Keratinocyte (primary cell): ENCODE measurements around the gene SH3GLB2. TPM values are rescaled to one million over a fixed set of nuclear protein-coding genes. Genes with fewer than 3 reads are reported as not detected.

Experiments
- DNase-seq: peaks from one replicate; pipeline ENCODE4 v3.0.0-alpha.2; 2011; ENCODE audit warnings: low read depth, missing footprints, low spot score
- FAIRE-seq: peaks from 2 replicates; lab custom pipeline; 2011; peaks lifted over from hg19 to GRCh38; lab: Jason Lieb, UNC
- H2AFZ ChIP-seq: 2 replicates; pipeline ENCODE4 v1.6.0; 2012; ENCODE audit warnings: low read length, control low read depth, inconsistent platforms; ENCODE audit not compliant: control insufficient read depth
- H3K27ac ChIP-seq: 2 replicates; pipeline ENCODE4 v1.5.1; 2011; ENCODE audit warnings: low read length; ENCODE audit not compliant: control insufficient read depth, insufficient read depth
- H3K27me3 ChIP-seq: 3 replicates; pipeline ENCODE4 v1.6.0; 2011; ENCODE audit warnings: low read length; ENCODE audit not compliant: control insufficient read depth, insufficient read depth; ENCODE audit errors: extremely low read depth
- H3K36me3 ChIP-seq, 2 experiments: 2 replicates in 1 of 2; 3 replicates in 1 of 2; pipeline ENCODE4 v1.5.1; 2011; ENCODE audit warnings: low read length in 2 of 2, mild to moderate bottlenecking in 1 of 2; ENCODE audit not compliant: control insufficient read depth in 2 of 2, insufficient read depth in 2 of 2; ENCODE audit errors: extremely low read depth in 1 of 2
- H3K4me1 ChIP-seq: 3 replicates; pipeline ENCODE4 v1.5.1; 2011; ENCODE audit warnings: low read length; ENCODE audit not compliant: control insufficient read depth, insufficient read depth; ENCODE audit errors: extremely low read depth
- H3K4me2 ChIP-seq: 3 replicates; pipeline ENCODE4 v1.6.0; 2011; ENCODE audit warnings: low read depth, low read length; ENCODE audit not compliant: control insufficient read depth, insufficient read depth; ENCODE audit errors: extremely low read depth
- H3K4me3 ChIP-seq, 3 experiments: fragments of 200-600 bp in 1 of 3; sonication (generic) in 1 of 3; 2 replicates in 2 of 3; 3 replicates in 1 of 3; pipeline ENCODE4 v1.5.1; 2011 to 2016; ENCODE audit warnings: low read length in 3 of 3, mild to moderate bottlenecking in 3 of 3, control low read depth in 2 of 3, inconsistent platforms in 1 of 3, low read depth in 1 of 3, mixed read lengths in 1 of 3, mixed run types in 1 of 3, moderate library complexity in 1 of 3; ENCODE audit not compliant: control insufficient read depth in 2 of 3, insufficient read depth in 2 of 3; ENCODE audit errors: extremely low read depth in 1 of 3
- H3K79me2 ChIP-seq: 2 replicates; pipeline ENCODE4 v1.6.0; 2012; ENCODE audit warnings: low read length; ENCODE audit not compliant: control insufficient read depth, insufficient read depth
- H3K9ac ChIP-seq: 3 replicates; pipeline ENCODE4 v1.6.0; 2011; ENCODE audit warnings: low read length; ENCODE audit not compliant: control insufficient read depth, insufficient read depth; ENCODE audit errors: extremely low read depth
- H3K9me1 ChIP-seq: 3 replicates; pipeline ENCODE4 v1.6.0; 2011; ENCODE audit warnings: low read length; ENCODE audit not compliant: control insufficient read depth, insufficient read depth; ENCODE audit errors: extremely low read depth
- H3K9me3 ChIP-seq: 2 replicates; pipeline ENCODE4 v1.5.1; 2012; ENCODE audit warnings: low read depth, low read length; ENCODE audit not compliant: control insufficient read depth
- H4K20me1 ChIP-seq: 3 replicates; pipeline ENCODE4 v1.6.0; 2011; ENCODE audit warnings: low read length; ENCODE audit not compliant: control insufficient read depth, insufficient read depth; ENCODE audit errors: extremely low read depth
- EZH2 ChIP-seq: IDR thresholded peaks from one replicate; pipeline ENCODE4 v1.6.1; 2012; ENCODE audit warnings: inconsistent platforms, mild to moderate bottlenecking, low read length, moderate library complexity
- dilution Hi-C: fragments of 300-500 bp; cut with MboI; formaldehyde crosslinking; loops from one replicate; pipeline ENCODE4 v1.7.0; 2020; ENCODE audit warnings: low sequenced_read_pairs; ENCODE audit not compliant: extremely low pct_ligation_motif_present
- polyA plus RNA-seq, 5 experiments: library from polyadenylated mRNA; depleted of rRNA in 3 of 5; stranded (reverse) in 3 of 5; stranded (forward) in 1 of 5; unstranded in 1 of 5; fragments of >200 nt; gene quantifications; 1 replicate in 1 of 5; 2 replicates in 3 of 5; 3 replicates in 1 of 5; pipeline versions ENCODE4 v1.2.1 to v1.2.3, GENCODE V29; 2011 to 2012; ENCODE audit warnings: missing spikeins in 2 of 5, low read depth in 1 of 5, low replicate concordance in 1 of 5
- TF ChIP-seq, protein P1 (sequence below), 3 experiments: IDR thresholded peaks in 1 of 3; conservative IDR thresholded peaks in 1 of 3; optimal IDR thresholded peaks in 1 of 3; 2 replicates in 2 of 3; 3 replicates in 1 of 3; pipeline versions ENCODE3 to v1.5.1; 2011; ENCODE audit warnings: low read length in 3 of 3, mild to moderate bottlenecking in 3 of 3, moderate library complexity in 2 of 3, control low read depth in 1 of 3, inconsistent platforms in 1 of 3; ENCODE audit not compliant: insufficient read depth in 2 of 3; ENCODE audit errors: extremely low read depth in 1 of 3

SH3GLB2 gene
- polyA plus RNA-seq, 1 donor (not counting 4 experiments of a cell fraction or from before 2014, with no cell fraction given): 37.1 TPM

- dilution Hi-C loops: no loop called here
- no peak for DNase-seq
Measured at GRCh38 chr9:129068990-129069861, 41.1 kb upstream of the SH3GLB2 start.

DNA sequence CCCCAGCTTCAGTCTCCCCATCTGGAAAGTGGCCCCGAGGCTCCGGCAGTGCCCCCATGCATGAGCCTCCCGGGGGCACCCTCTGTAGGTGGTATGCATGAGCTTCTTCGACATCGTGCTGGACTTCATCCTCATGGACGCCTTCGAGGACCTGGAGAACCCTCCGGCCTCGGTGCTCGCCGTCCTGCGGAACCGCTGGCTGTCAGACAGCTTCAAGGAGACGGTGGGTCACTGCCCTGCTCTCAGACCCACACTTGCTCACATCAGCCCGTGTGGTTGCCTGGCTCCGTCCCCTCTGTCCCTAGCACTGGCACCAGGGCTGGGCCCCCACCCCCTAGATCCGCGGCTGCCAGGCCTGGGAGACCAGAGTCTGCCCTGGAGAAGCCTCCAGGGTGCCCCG lies 40.0 kb upstream of the SH3GLB2 start:
- no peak overlapping the region for H3K4me3 ChIP-seq
- H3K27me3 ChIP-seq: no peaks in the 10 kb centered on the region
- no peak for TF ChIP-seq EZH2
- TF ChIP-seq, protein P1, sequence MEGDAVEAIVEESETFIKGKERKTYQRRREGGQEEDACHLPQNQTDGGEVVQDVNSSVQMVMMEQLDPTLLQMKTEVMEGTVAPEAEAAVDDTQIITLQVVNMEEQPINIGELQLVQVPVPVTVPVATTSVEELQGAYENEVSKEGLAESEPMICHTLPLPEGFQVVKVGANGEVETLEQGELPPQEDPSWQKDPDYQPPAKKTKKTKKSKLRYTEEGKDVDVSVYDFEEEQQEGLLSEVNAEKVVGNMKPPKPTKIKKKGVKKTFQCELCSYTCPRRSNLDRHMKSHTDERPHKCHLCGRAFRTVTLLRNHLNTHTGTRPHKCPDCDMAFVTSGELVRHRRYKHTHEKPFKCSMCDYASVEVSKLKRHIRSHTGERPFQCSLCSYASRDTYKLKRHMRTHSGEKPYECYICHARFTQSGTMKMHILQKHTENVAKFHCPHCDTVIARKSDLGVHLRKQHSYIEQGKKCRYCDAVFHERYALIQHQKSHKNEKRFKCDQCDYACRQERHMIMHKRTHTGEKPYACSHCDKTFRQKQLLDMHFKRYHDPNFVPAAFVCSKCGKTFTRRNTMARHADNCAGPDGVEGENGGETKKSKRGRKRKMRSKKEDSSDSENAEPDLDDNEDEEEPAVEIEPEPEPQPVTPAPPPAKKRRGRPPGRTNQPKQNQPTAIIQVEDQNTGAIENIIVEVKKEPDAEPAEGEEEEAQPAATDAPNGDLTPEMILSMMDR (optimal IDR thresholded peaks at IDR 0.05 in 1 of 3, IDR thresholded peaks at IDR 0.05 in 1 of 3, conservative IDR thresholded peaks at IDR 0.05 in 1 of 3; ENCODE audit: extremely low read depth in 1 of 3, insufficient read depth in 2 of 3, low read length in 3 of 3): no peak
- dilution Hi-C loops: no loop called here
- H3K9me3 ChIP-seq: no peaks in the 10 kb centered on the region
- H3K9me1 ChIP-seq: no peaks in the 10 kb centered on the region
- DNase-seq (no peak), FAIRE-seq (no peak)
- no peaks in the 10 kb centered on the region for H4K20me1 ChIP-seq
- peaks cover 15 to 24% of the 10 kb centered on the region in 2 experiments for H3K36me3 ChIP-seq
- H3K9ac ChIP-seq: no peak overlapping the region
- no peaks in the 10 kb centered on the region for H3K79me2 ChIP-seq
- H3K27ac ChIP-seq: no peak overlapping the region
- H3K4me1 ChIP-seq: no peaks in the 10 kb centered on the region
- H2AFZ ChIP-seq: no peak overlapping the region
- H3K4me2 ChIP-seq: no peak overlapping the region

More at GRCh38 chr9:129068990-129069861, 41.1 kb upstream of the SH3GLB2 start:
- no peak overlapping the region for H3K27ac ChIP-seq
- no peaks in the 10 kb centered on the region for H3K27me3 ChIP-seq
- H3K9ac ChIP-seq: no peak overlapping the region
- H3K36me3 ChIP-seq: peaks cover 12 to 22% of the 10 kb centered on the region in 2 experiments
- no peaks in the 10 kb centered on the region for H3K9me1 ChIP-seq
- no peak for FAIRE-seq
- H3K9me3 ChIP-seq: no peaks in the 10 kb centered on the region
- H3K4me1 ChIP-seq: no peaks in the 10 kb centered on the region
- H4K20me1 ChIP-seq: no peaks in the 10 kb centered on the region
- no peak overlapping the region for H2AFZ ChIP-seq
- H3K4me2 ChIP-seq: no peak overlapping the region
- H3K79me2 ChIP-seq: no peaks in the 10 kb centered on the region
- TF ChIP-seq, protein P1 (optimal IDR thresholded peaks at IDR 0.05 in 1 of 3, IDR thresholded peaks at IDR 0.05 in 1 of 3, conservative IDR thresholded peaks at IDR 0.05 in 1 of 3; ENCODE audit: extremely low read depth in 1 of 3, insufficient read depth in 2 of 3, low read length in 3 of 3): no peak
- no peak for TF ChIP-seq EZH2
- no peak overlapping the region for H3K4me3 ChIP-seq
